Mononuclear cell (primary cell): Measurements from ENCODE around the gene GAL. TPM values are rescaled to one million over a fixed set of nuclear protein-coding genes. Genes with fewer than 3 reads are reported as not detected.
"Not testable (repeated sequence)": the region's sequence is repeated elsewhere in the genome, so short reads cannot be mapped to it uniquely, and the experiment has no call there.

Experiments used
- H3K27me3 ChIP-seq: 2 replicates; pipeline ENCODE4 v1.6.0; 2011; ENCODE audit warnings: low read length, control low read depth; ENCODE audit not compliant: insufficient read depth
- H3K4me1 ChIP-seq: 2 replicates; pipeline ENCODE4 v1.5.1; 2011; ENCODE audit warnings: mild to moderate bottlenecking, low read length, control low read depth; ENCODE audit not compliant: insufficient read depth
- H3K4me3 ChIP-seq: 2 replicates; pipeline ENCODE4 v1.5.1; 2011; ENCODE audit warnings: mild to moderate bottlenecking, low read length, moderate library complexity
- H3K9me3 ChIP-seq: 2 replicates; pipeline ENCODE4 v1.5.1; 2011; ENCODE audit warnings: low read depth, mild to moderate bottlenecking, control low read depth, low read length
- total RNA-seq: library from RNA; depleted of rRNA; stranded (reverse); fragments of >200 nt; gene quantifications from one replicate; pipeline ENCODE4 v1.2.3, GENCODE V29; 2012

The GAL gene, protein sequence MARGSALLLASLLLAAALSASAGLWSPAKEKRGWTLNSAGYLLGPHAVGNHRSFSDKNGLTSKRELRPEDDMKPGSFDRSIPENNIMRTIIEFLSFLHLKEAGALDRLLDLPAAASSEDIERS
- not detected for total RNA-seq

- H3K4me3 ChIP-seq: no peak within 1 kb of the TSS
Observed at GRCh38 chr11:68684385-68685356, at the start of gene GAL. Gene GAL, plus strand, starts transcription at chr11:68684544. Its CDS starts 380 bp downstream, at chr11:68684924.

DNA sequence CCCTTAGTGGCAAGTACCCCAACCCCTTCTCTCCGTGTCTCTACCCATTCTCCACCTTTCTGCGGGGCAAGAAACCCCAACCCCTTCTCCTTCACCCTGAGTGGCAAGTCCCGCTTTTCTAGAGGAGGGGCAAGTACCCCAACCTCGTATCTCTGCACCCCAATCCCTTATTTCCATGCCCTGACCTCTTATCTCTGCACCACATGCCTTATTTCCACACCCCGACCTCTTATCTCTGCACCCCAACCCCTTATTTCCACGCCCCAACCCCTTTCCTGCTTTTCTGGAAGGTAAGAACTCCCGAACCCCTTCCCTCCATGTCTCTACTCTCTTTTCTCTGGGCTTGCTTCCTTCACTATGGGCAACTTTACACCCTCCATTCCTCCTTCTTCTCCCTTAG is 49.7 kb upstream of the GAL start:
- H3K4me3 ChIP-seq, H3K27me3 ChIP-seq, H3K9me3 ChIP-seq, H3K4me1 ChIP-seq: not testable (repeated sequence)

More at GRCh38 chr11:68684385-68685356, at the start of gene GAL:
- Histone ChIP-seq H3K27me3 (peaks cover 37% of the 10 kb centered on the region), H3K4me1 (peaks cover 7% of the 10 kb centered on the region), H3K9me3 (no peaks in the 10 kb centered on the region)

- not testable (repeated sequence) for H3K4me1 ChIP-seq, H3K9me3 ChIP-seq, H3K4me3 ChIP-seq
Observed at GRCh38 chr11:68635172-68635571, 49.2 kb upstream of the GAL start.

DNA sequence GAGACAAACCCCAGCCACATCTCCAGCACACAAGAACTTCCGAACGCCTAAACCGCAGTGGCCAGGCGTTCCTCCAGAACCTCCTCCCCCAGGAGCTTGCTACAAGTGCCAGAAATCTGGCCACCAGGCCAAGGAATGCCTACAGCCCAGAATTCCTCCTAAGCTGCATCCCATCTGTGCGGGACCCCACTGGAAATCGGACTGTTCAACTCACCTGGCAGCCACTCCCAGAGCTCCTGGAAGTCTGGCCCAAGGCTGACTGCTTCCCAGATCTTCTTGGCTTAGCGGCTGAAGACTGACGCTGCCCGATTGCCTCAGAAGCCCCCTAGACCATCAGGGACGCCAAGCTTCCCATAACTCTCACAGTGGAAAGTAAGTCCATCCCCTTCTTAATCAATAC is 48.5 kb upstream of the GAL start:
- H3K9me3 ChIP-seq, H3K4me1 ChIP-seq, H3K27me3 ChIP-seq, H3K4me3 ChIP-seq: not testable (repeated sequence)

More at GRCh38 chr11:68635172-68635571, 49.2 kb upstream of the GAL start:
- H3K27me3 ChIP-seq: not testable (repeated sequence)

- not testable (repeated sequence) for H3K27me3 ChIP-seq, H3K4me3 ChIP-seq, H3K4me1 ChIP-seq, H3K9me3 ChIP-seq
Observed at GRCh38 chr11:68639322-68639721, 45.0 kb upstream of the GAL start.

GRCh38 chr11:68641880-68642279 is 42.5 kb upstream of the GAL start:
- Histone ChIP-seq H3K27me3 (no peaks in the 10 kb centered on the region), H3K9me3 (peaks cover 9% of the 10 kb centered on the region), H3K4me3 (no peak overlapping the region), H3K4me1 (no peaks in the 10 kb centered on the region)

- Histone ChIP-seq H3K4me1 (no peaks in the 10 kb centered on the region), H3K4me3 (no peak overlapping the region), H3K27me3 (peaks cover 3% of the 10 kb centered on the region), H3K9me3 (peaks cover 14% of the 10 kb centered on the region)
Observed at GRCh38 chr11:68643585-68643984, 40.8 kb upstream of the GAL start.

GRCh38 chr11:68646832-68647231 is 37.5 kb upstream of the GAL start:
- H3K27me3 ChIP-seq: peaks cover 3% of the 10 kb centered on the region
- H3K9me3 ChIP-seq: peaks cover 14% of the 10 kb centered on the region
- no peak overlapping the region for H3K4me3 ChIP-seq
- H3K4me1 ChIP-seq: no peaks in the 10 kb centered on the region

DNA sequence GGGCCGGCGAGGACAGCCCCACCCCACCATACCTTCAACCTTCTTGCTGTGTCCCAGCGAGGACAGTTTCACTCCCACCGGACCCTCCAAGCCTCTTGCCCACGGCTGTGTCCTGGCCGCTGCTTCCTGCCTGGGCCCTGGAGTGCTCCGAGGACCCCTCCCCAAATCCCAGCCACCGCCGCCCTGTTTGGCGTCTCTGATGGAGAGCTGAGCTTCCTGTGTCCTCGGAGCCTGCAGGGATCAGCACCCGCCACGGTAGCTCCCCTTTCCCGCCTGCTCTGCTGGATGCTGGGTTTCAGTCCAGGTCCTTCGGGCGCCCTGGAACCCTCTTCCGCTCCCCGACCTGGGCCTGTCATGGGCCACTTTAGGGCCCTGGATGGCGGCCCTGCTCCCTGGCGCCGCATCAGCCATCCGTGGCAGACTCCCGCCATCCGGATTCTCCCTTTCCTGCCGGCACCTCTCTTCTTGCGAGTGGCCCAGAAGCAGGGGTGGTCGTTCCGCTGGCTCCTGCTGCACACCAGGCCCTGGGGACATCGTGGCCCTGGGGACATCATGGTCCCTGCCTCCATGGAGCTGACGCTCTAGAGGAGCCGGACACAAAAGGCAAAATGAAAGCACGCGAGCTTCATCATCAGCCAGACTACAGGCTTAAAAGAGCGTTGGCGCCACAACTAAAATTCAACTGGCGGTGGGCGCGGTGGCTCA is 34.3 kb upstream of the GAL start:
- Histone ChIP-seq H3K27me3 (peaks cover 3% of the 10 kb centered on the region), H3K4me3 (no peak overlapping the region), H3K9me3 (peaks cover 14% of the 10 kb centered on the region), H3K4me1 (no peaks in the 10 kb centered on the region)

- Histone ChIP-seq H3K27me3 (peaks cover 3% of the 10 kb centered on the region), H3K4me1 (no peaks in the 10 kb centered on the region), H3K9me3 (peaks cover 14% of the 10 kb centered on the region), H3K4me3 (no peak overlapping the region)
Observed at GRCh38 chr11:68650801-68651200, 33.5 kb upstream of the GAL start.

DNA sequence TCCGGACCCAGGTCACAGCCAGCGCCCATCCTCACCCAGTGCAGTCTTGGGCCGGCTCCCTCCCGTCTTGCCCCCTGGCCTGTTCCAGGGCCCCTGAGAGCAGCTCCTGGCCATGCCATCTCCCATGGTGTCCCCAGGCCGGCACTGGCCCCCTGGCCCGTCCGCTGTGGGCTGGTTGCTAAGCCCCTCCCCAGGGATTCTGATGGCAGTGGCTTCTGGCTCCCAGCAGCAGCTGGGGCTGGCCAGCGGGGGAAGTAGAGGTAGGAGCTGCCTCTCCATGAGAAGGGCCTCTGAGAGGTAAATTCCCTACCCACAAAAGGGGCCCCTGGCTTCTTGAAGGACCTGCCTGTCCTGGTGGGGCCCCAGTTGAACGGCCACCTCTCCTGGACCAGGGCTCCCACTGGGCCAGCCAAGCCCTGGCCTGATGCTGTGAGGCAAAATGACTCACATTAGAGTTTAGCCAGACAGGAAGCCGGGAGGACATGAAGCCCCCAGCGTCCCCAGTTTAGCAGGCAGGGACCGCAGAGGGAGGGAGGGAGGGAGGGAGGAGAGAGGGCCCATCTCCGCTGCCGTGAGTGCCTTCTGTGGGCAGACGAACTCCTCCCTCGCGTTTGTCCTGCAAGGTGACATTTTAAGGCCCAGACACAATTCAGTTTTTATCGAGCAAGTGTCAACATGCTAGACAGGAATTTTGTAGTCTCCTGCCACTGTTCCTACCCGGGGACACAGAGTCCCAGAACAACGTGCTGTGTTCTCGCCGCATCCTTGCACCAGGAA is 32.9 kb upstream of the GAL start:
- H3K9me3 ChIP-seq: peaks cover 10% of the 10 kb centered on the region
- H3K27me3 ChIP-seq: peaks cover 3% of the 10 kb centered on the region
- no peaks in the 10 kb centered on the region for H3K4me1 ChIP-seq
- H3K4me3 ChIP-seq: no peak overlapping the region

- H3K4me1 ChIP-seq: no peaks in the 10 kb centered on the region
- H3K4me3 ChIP-seq: no peak overlapping the region
- peaks cover 2% of the 10 kb centered on the region for H3K9me3 ChIP-seq
- H3K27me3 ChIP-seq: peaks cover 3% of the 10 kb centered on the region
Observed at GRCh38 chr11:68651985-68652682, 32.2 kb upstream of the GAL start.

- Histone ChIP-seq H3K27me3 (no peaks in the 10 kb centered on the region), H3K4me3 (no peak overlapping the region), H3K9me3 (no peaks in the 10 kb centered on the region), H3K4me1 (no peaks in the 10 kb centered on the region)
Observed at GRCh38 chr11:68652683-68653156, 31.6 kb upstream of the GAL start.
